HEK293 (cell line): ENCODE results near the gene ZBTB20.

Experiments used
- CTCF ChIA-PET: fragments of 350-600 bp; formaldehyde crosslinking; extraction: SDS; loops from one replicate; lab custom pipeline; 2021; ENCODE audit warnings: antibody characterized with exemption; lab: Yijun Ruan, JAX
- POLR2A ChIA-PET: fragments of 300-600 bp; formaldehyde crosslinking; extraction: SDS; loops from one replicate; lab custom pipeline; 2020; ENCODE audit warnings: antibody characterized with exemption, inconsistent platforms; lab: Yijun Ruan, JAX
- H3K27ac ChIP-seq: fragments of 200-500 bp; sonication (Bioruptor generic); 2 replicates; pipeline ENCODE4 v1.5.1; 2014; ENCODE audit warnings: low read depth, low read length, control low read depth, inconsistent platforms; ENCODE audit errors: extremely low read depth
- H3K36me3 ChIP-seq, 2 experiments: fragments of 200-500 bp in 1 of 2; sonication (Bioruptor generic) in 1 of 2; 1 replicate in 1 of 2; 2 replicates in 1 of 2; pipeline ENCODE4 v1.5.1; 2014 to 2017; ENCODE audit warnings: inconsistent platforms in 2 of 2, low read length in 2 of 2; ENCODE audit not compliant: control insufficient read depth in 2 of 2, insufficient read depth in 1 of 2
- H3K4me1 ChIP-seq: fragments of 200-500 bp; sonication (Bioruptor generic); 2 replicates; pipeline ENCODE4 v1.5.1; 2014; ENCODE audit warnings: mild to moderate bottlenecking, low read length, inconsistent platforms; ENCODE audit not compliant: control insufficient read depth, insufficient read depth
- H3K4me3 ChIP-seq: 2 replicates; pipeline ENCODE4 v1.5.1; 2011; ENCODE audit warnings: low read depth, mild to moderate bottlenecking, control low read depth, low read length, moderate library complexity
- H3K9me3 ChIP-seq: fragments of 200-500 bp; sonication (Bioruptor generic); 2 replicates; pipeline ENCODE4 v1.5.1; 2014; ENCODE audit warnings: low read depth, low read length, inconsistent platforms; ENCODE audit not compliant: control insufficient read depth, insufficient read depth
- KLF1 ChIP-seq: fragments of 450-650 bp; formaldehyde crosslinking; IDR thresholded peaks from 2 replicates; pipeline ENCODE4 v1.5.1; 2016; ENCODE audit warnings: missing biosample characterization, missing genetic modification characterization
- WT1 ChIP-seq: fragments of 450-650 bp; formaldehyde crosslinking; IDR thresholded peaks from 2 replicates; pipeline ENCODE4 v1.5.1; 2016; ENCODE audit warnings: missing biosample characterization, missing genetic modification characterization
- ZBTB11 ChIP-seq: fragments of 450-650 bp; formaldehyde crosslinking; conservative IDR thresholded peaks from 2 replicates; pipeline ENCODE4 v1.5.1; 2016; ENCODE audit warnings: low read depth, missing biosample characterization, missing genetic modification characterization
- ZNF121 ChIP-seq: fragments of 450-650 bp; formaldehyde crosslinking; IDR thresholded peaks from 2 replicates; pipeline ENCODE4 v1.5.1; 2016; ENCODE audit warnings: missing biosample characterization, missing genetic modification characterization
- ZNF133 ChIP-seq: fragments of 450-650 bp; formaldehyde crosslinking; IDR thresholded peaks from 2 replicates; pipeline ENCODE4 v1.5.1; 2016; ENCODE audit warnings: missing biosample characterization, missing genetic modification characterization
- ZNF140 ChIP-seq: fragments of 450-650 bp; formaldehyde crosslinking; IDR thresholded peaks from 2 replicates; pipeline ENCODE4 v1.5.1; 2016; ENCODE audit warnings: missing biosample characterization, missing genetic modification characterization
- ZNF174 ChIP-seq: fragments of 450-650 bp; formaldehyde crosslinking; IDR thresholded peaks from 2 replicates; pipeline ENCODE4 v1.5.0; 2017; ENCODE audit warnings: missing biosample characterization, mild to moderate bottlenecking, missing genetic modification characterization
- ZNF221 ChIP-seq: fragments of 450-650 bp; formaldehyde crosslinking; IDR thresholded peaks from 2 replicates; pipeline ENCODE4 v1.5.1; 2017; ENCODE audit warnings: missing biosample characterization, missing genetic modification characterization, borderline replicate concordance
- ZNF280D ChIP-seq: fragments of 450-650 bp; formaldehyde crosslinking; IDR thresholded peaks from 2 replicates; pipeline ENCODE4 v1.5.1; 2016; ENCODE audit warnings: missing biosample characterization, missing genetic modification characterization
- ZNF423 ChIP-seq: fragments of 450-650 bp; formaldehyde crosslinking; IDR thresholded peaks from 2 replicates; pipeline ENCODE4 v1.5.1; 2016; ENCODE audit warnings: missing biosample characterization, missing genetic modification characterization
- ZNF510 ChIP-seq: fragments of 450-650 bp; formaldehyde crosslinking; IDR thresholded peaks from 2 replicates; pipeline ENCODE4 v1.5.1; 2018; ENCODE audit warnings: mild to moderate bottlenecking, missing genetic modification characterization, missing biosample characterization; ENCODE audit not compliant: insufficient replicate concordance
- ZNF571 ChIP-seq: fragments of 450-650 bp; formaldehyde crosslinking; IDR thresholded peaks from 2 replicates; pipeline ENCODE4 v1.5.0; 2017; ENCODE audit warnings: missing biosample characterization, missing genetic modification characterization
- ZNF654 ChIP-seq: fragments of 450-650 bp; formaldehyde crosslinking; IDR thresholded peaks from 2 replicates; pipeline ENCODE4 v1.5.1; 2016; ENCODE audit warnings: low read depth, missing biosample characterization, missing genetic modification characterization
- ZNF701 ChIP-seq: fragments of 450-650 bp; formaldehyde crosslinking; IDR thresholded peaks from 2 replicates; pipeline ENCODE4 v1.5.1; 2016; ENCODE audit warnings: missing biosample characterization, missing genetic modification characterization
- ZSCAN4 ChIP-seq: fragments of 450-650 bp; formaldehyde crosslinking; IDR thresholded peaks from 2 replicates; pipeline ENCODE4 v1.5.1; 2017; ENCODE audit warnings: missing biosample characterization, missing genetic modification characterization
- TF ChIP-seq, protein P1 (sequence below): fragments of 450-650 bp; formaldehyde crosslinking; IDR thresholded peaks from 2 replicates; pipeline ENCODE4; 2016; ENCODE audit warnings: missing biosample characterization, missing genetic modification characterization
- TF ChIP-seq, protein P2 (sequence below): fragments of 450-650 bp; formaldehyde crosslinking; IDR thresholded peaks from 2 replicates; pipeline ENCODE4 v1.5.1; 2017; ENCODE audit warnings: missing biosample characterization, missing genetic modification characterization
- TF ChIP-seq, protein P3 (sequence below): fragments of 450-650 bp; formaldehyde crosslinking; IDR thresholded peaks from 2 replicates; pipeline ENCODE4 v1.5.1; 2016; ENCODE audit warnings: missing biosample characterization, missing genetic modification characterization

Gene ZBTB20

GRCh38 chr3:115111632-115112031 is 35.5 kb downstream of the ZBTB20 start (continued):
- TF ChIP-seq, protein P1, sequence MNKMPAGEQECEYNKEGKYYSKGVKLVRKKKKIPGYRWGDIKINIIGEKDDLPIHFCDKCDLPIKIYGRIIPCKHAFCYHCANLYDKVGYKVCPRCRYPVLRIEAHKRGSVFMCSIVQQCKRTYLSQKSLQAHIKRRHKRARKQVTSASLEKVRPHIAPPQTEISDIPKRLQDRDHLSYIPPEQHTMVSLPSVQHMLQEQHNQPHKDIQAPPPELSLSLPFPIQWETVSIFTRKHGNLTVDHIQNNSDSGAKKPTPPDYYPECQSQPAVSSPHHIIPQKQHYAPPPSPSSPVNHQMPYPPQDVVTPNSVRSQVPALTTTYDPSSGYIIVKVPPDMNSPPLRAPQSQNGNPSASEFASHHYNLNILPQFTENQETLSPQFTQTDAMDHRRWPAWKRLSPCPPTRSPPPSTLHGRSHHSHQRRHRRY (tag by site-specific recombination): no peak
- TF ChIP-seq ZNF571 (no peak), ZNF133 (tag by site-specific recombination) (no peak), ZNF280D (tag by site-specific recombination) (no peak), WT1 (tag by site-specific recombination) (no peak), ZNF121 (tag by site-specific recombination) (no peak), ZNF221 (tag by site-specific recombination) (no peak), ZNF174 (tag by site-specific recombination) (no peak), KLF1 (tag by site-specific recombination) (no peak)
- TF ChIP-seq, protein P2, sequence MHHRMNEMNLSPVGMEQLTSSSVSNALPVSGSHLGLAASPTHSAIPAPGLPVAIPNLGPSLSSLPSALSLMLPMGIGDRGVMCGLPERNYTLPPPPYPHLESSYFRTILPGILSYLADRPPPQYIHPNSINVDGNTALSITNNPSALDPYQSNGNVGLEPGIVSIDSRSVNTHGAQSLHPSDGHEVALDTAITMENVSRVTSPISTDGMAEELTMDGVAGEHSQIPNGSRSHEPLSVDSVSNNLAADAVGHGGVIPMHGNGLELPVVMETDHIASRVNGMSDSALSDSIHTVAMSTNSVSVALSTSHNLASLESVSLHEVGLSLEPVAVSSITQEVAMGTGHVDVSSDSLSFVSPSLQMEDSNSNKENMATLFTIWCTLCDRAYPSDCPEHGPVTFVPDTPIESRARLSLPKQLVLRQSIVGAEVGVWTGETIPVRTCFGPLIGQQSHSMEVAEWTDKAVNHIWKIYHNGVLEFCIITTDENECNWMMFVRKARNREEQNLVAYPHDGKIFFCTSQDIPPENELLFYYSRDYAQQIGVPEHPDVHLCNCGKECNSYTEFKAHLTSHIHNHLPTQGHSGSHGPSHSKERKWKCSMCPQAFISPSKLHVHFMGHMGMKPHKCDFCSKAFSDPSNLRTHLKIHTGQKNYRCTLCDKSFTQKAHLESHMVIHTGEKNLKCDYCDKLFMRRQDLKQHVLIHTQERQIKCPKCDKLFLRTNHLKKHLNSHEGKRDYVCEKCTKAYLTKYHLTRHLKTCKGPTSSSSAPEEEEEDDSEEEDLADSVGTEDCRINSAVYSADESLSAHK (tag by site-specific recombination): no peak

- H3K4me3 ChIP-seq: no peak overlapping the region
- ChIA-PET POLR2A (no interaction called here), CTCF (interaction anchor here (0.7 kb wide), 1 partner anchor 24 kb away, joined by 5 read pairs; no protein-coding TSS in a partner anchor)
- no peaks in the 10 kb centered on the region for H3K36me3 ChIP-seq
- H3K4me1 ChIP-seq: no peaks in the 10 kb centered on the region
- no peaks in the 10 kb centered on the region for H3K9me3 ChIP-seq
- no peak overlapping the region for H3K27ac ChIP-seq
- TF ChIP-seq ZNF423 (tag by site-specific recombination) (no peak), ZNF701 (tag by site-specific recombination) (no peak), ZNF280D (tag by site-specific recombination) (no peak), ZBTB11 (tag by site-specific recombination) (peak; percentile 74), ZNF510 (tag by site-specific recombination) (peak; percentile 22), ZNF654 (tag by site-specific recombination) (peak; percentile 23; the same call in 1 of the 2 replicates), ZSCAN4 (tag by site-specific recombination) (no peak), ZNF140 (tag by site-specific recombination) (peak; percentile 46; the same call in 1 of the 2 replicates)
- TF ChIP-seq, protein P3, sequence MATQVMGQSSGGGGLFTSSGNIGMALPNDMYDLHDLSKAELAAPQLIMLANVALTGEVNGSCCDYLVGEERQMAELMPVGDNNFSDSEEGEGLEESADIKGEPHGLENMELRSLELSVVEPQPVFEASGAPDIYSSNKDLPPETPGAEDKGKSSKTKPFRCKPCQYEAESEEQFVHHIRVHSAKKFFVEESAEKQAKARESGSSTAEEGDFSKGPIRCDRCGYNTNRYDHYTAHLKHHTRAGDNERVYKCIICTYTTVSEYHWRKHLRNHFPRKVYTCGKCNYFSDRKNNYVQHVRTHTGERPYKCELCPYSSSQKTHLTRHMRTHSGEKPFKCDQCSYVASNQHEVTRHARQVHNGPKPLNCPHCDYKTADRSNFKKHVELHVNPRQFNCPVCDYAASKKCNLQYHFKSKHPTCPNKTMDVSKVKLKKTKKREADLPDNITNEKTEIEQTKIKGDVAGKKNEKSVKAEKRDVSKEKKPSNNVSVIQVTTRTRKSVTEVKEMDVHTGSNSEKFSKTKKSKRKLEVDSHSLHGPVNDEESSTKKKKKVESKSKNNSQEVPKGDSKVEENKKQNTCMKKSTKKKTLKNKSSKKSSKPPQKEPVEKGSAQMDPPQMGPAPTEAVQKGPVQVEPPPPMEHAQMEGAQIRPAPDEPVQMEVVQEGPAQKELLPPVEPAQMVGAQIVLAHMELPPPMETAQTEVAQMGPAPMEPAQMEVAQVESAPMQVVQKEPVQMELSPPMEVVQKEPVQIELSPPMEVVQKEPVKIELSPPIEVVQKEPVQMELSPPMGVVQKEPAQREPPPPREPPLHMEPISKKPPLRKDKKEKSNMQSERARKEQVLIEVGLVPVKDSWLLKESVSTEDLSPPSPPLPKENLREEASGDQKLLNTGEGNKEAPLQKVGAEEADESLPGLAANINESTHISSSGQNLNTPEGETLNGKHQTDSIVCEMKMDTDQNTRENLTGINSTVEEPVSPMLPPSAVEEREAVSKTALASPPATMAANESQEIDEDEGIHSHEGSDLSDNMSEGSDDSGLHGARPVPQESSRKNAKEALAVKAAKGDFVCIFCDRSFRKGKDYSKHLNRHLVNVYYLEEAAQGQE: peak; percentile 67; the same call in 1 of the 2 replicates
These were observed 36.3 kb downstream of the ZBTB20 start for GRCh38 chr3:115110830-115111229.
